Measurements from ENCODE around the gene ARHGAP10. TPM values are rescaled to one million over a fixed set of nuclear protein-coding genes. Genes with fewer than 3 reads are reported as not detected.

The ARHGAP10 gene
- total and polyA plus RNA-seq, 9 donors = 26.9 to 41.6 (median 33.0) TPM

- H3K27ac ChIP-seq (ENCODE audit: low read length) = no peak overlapping the region
- H3K9me3 ChIP-seq (replicated peaks; ENCODE audit: control insufficient read depth, low read depth, low read length) = no peaks in the 10 kb centered on the region
- no peak overlapping the region for H3K4me3 ChIP-seq (ENCODE audit: low read length)
- no peaks in the 10 kb centered on the region for H3K36me3 ChIP-seq (ENCODE audit: control insufficient read depth, insufficient read depth, low read length)
- WGBS (ENCODE audit: insufficient coverage) = 88% methylated on average over 7 of the region's 7 CpGs
- H3K27me3 ChIP-seq (ENCODE audit: control insufficient read depth, insufficient read depth, low read length) = no peaks in the 10 kb centered on the region
- H3K4me1 ChIP-seq (ENCODE audit: control insufficient read depth, insufficient read depth, low read length) = peaks cover 28% of the 10 kb centered on the region
- no peak for DNase-seq
These were observed 47.1 kb downstream of the ARHGAP10 start for GRCh38 chr4:147778942-147779341.

- no peak overlapping the region for H3K27ac ChIP-seq (ENCODE audit: low read length)
- H3K9me3 ChIP-seq (replicated peaks; ENCODE audit: control insufficient read depth, low read depth, low read length) = no peaks in the 10 kb centered on the region
- H3K4me3 ChIP-seq (ENCODE audit: low read length) = no peak overlapping the region
- no peaks in the 10 kb centered on the region for H3K36me3 ChIP-seq (ENCODE audit: control insufficient read depth, insufficient read depth, low read length)
- no peaks in the 10 kb centered on the region for H3K27me3 ChIP-seq (ENCODE audit: control insufficient read depth, insufficient read depth, low read length)
- H3K4me1 ChIP-seq (ENCODE audit: control insufficient read depth, insufficient read depth, low read length) = peaks cover 25% of the 10 kb centered on the region
- DNase-seq = no peak
These were observed 47.6 kb downstream of the ARHGAP10 start for GRCh38 chr4:147779451-147779850.

GRCh38 chr4:147780137-147780777 lies 48.4 kb downstream of the ARHGAP10 start:
- 74% methylated on average over 2 of the region's 7 CpGs for WGBS (ENCODE audit: insufficient coverage)
- Histone ChIP-seq H3K9me3 (replicated peaks; ENCODE audit: control insufficient read depth, low read depth, low read length) (no peaks in the 10 kb centered on the region), H3K27ac (ENCODE audit: low read length) (no peak overlapping the region), H3K4me3 (ENCODE audit: low read length) (no peak overlapping the region), H3K27me3 (ENCODE audit: control insufficient read depth, insufficient read depth, low read length) (no peaks in the 10 kb centered on the region), H3K4me1 (ENCODE audit: control insufficient read depth, insufficient read depth, low read length) (peaks cover 19% of the 10 kb centered on the region), H3K36me3 (ENCODE audit: control insufficient read depth, insufficient read depth, low read length) (no peaks in the 10 kb centered on the region)
- peak; percentile 57 for DNase-seq

- Histone ChIP-seq H3K27me3 (ENCODE audit: control insufficient read depth, insufficient read depth, low read length) (no peaks in the 10 kb centered on the region), H3K36me3 (ENCODE audit: control insufficient read depth, insufficient read depth, low read length) (no peaks in the 10 kb centered on the region), H3K9me3 (replicated peaks; ENCODE audit: control insufficient read depth, low read depth, low read length) (no peaks in the 10 kb centered on the region), H3K27ac (ENCODE audit: low read length) (peak overlapping the region; percentile 74), H3K4me1 (ENCODE audit: control insufficient read depth, insufficient read depth, low read length) (peaks cover 22% of the 10 kb centered on the region), H3K4me3 (ENCODE audit: low read length) (no peak overlapping the region)
- DNase-seq = peak; percentile 42
- WGBS (ENCODE audit: insufficient coverage) = 53% methylated on average over 6 of the region's 7 CpGs
These were observed 50.3 kb downstream of the ARHGAP10 start for GRCh38 chr4:147782087-147782781.

- Histone ChIP-seq H3K36me3 (ENCODE audit: control insufficient read depth, insufficient read depth, low read length) (no peaks in the 10 kb centered on the region), H3K9me3 (replicated peaks; ENCODE audit: control insufficient read depth, low read depth, low read length) (no peaks in the 10 kb centered on the region), H3K4me1 (ENCODE audit: control insufficient read depth, insufficient read depth, low read length) (peaks cover 37% of the 10 kb centered on the region), H3K27me3 (ENCODE audit: control insufficient read depth, insufficient read depth, low read length) (no peaks in the 10 kb centered on the region), H3K27ac (ENCODE audit: low read length) (peak overlapping the region; percentile 83), H3K4me3 (ENCODE audit: low read length) (no peak overlapping the region)
- no CpG with 5 or more reads among the region's 2 CpGs for WGBS (ENCODE audit: insufficient coverage)
- no peak for DNase-seq
These were observed 53.2 kb downstream of the ARHGAP10 start for GRCh38 chr4:147785129-147785528.

GRCh38 chr4:147786031-147786430 lies 54.1 kb downstream of the ARHGAP10 start:
- Histone ChIP-seq H3K9me3 (replicated peaks; ENCODE audit: control insufficient read depth, low read depth, low read length) (no peaks in the 10 kb centered on the region), H3K36me3 (ENCODE audit: control insufficient read depth, insufficient read depth, low read length) (no peaks in the 10 kb centered on the region), H3K27me3 (ENCODE audit: control insufficient read depth, insufficient read depth, low read length) (no peaks in the 10 kb centered on the region), H3K4me3 (ENCODE audit: low read length) (no peak overlapping the region), H3K27ac (ENCODE audit: low read length) (peak overlapping the region; percentile 83), H3K4me1 (ENCODE audit: control insufficient read depth, insufficient read depth, low read length) (peaks cover 35% of the 10 kb centered on the region)
- DNase-seq = peak; percentile 84
- 33% methylated on average over 1 of the region's 2 CpGs for WGBS (ENCODE audit: insufficient coverage)

- Histone ChIP-seq H3K27ac (ENCODE audit: low read length) (peak overlapping the region; percentile 83), H3K27me3 (ENCODE audit: control insufficient read depth, insufficient read depth, low read length) (no peaks in the 10 kb centered on the region), H3K9me3 (replicated peaks; ENCODE audit: control insufficient read depth, low read depth, low read length) (no peaks in the 10 kb centered on the region), H3K36me3 (ENCODE audit: control insufficient read depth, insufficient read depth, low read length) (no peaks in the 10 kb centered on the region), H3K4me3 (ENCODE audit: low read length) (no peak overlapping the region), H3K4me1 (ENCODE audit: control insufficient read depth, insufficient read depth, low read length) (peaks cover 35% of the 10 kb centered on the region)
- WGBS (ENCODE audit: insufficient coverage) = 80% methylated on average over 1 of the region's 2 CpGs
- DNase-seq = no peak
These were observed 54.6 kb downstream of the ARHGAP10 start for GRCh38 chr4:147786531-147786930.

- peaks cover 40% of the 10 kb centered on the region for H3K4me1 ChIP-seq (ENCODE audit: control insufficient read depth, insufficient read depth, low read length)
- no peaks in the 10 kb centered on the region for H3K27me3 ChIP-seq (ENCODE audit: control insufficient read depth, insufficient read depth, low read length)
- no peaks in the 10 kb centered on the region for H3K36me3 ChIP-seq (ENCODE audit: control insufficient read depth, insufficient read depth, low read length)
- no peaks in the 10 kb centered on the region for H3K9me3 ChIP-seq (replicated peaks; ENCODE audit: control insufficient read depth, low read depth, low read length)
- peak overlapping the region; percentile 83 for H3K27ac ChIP-seq (ENCODE audit: low read length)
- DNase-seq = peak; percentile 67
- no peak overlapping the region for H3K4me3 ChIP-seq (ENCODE audit: low read length)
- WGBS (ENCODE audit: insufficient coverage) = 38% methylated on average over 2 of the region's 2 CpGs
These were observed 55.3 kb downstream of the ARHGAP10 start for GRCh38 chr4:147787204-147787603.

- peak; percentile 96 for DNase-seq
- Histone ChIP-seq H3K4me3 (ENCODE audit: low read length) (no peak overlapping the region), H3K4me1 (ENCODE audit: control insufficient read depth, insufficient read depth, low read length) (peaks cover 44% of the 10 kb centered on the region), H3K27ac (ENCODE audit: low read length) (peak overlapping the region; percentile 87), H3K27me3 (ENCODE audit: control insufficient read depth, insufficient read depth, low read length) (no peaks in the 10 kb centered on the region), H3K9me3 (replicated peaks; ENCODE audit: control insufficient read depth, low read depth, low read length) (no peaks in the 10 kb centered on the region), H3K36me3 (ENCODE audit: control insufficient read depth, insufficient read depth, low read length) (no peaks in the 10 kb centered on the region)
- no CpG with 5 or more reads among the region's 3 CpGs for WGBS (ENCODE audit: insufficient coverage)
These were observed 56.9 kb downstream of the ARHGAP10 start for GRCh38 chr4:147788791-147789190.

- peak overlapping the region; percentile 87 for H3K27ac ChIP-seq (ENCODE audit: low read length)
- no peaks in the 10 kb centered on the region for H3K27me3 ChIP-seq (ENCODE audit: control insufficient read depth, insufficient read depth, low read length)
- no peaks in the 10 kb centered on the region for H3K36me3 ChIP-seq (ENCODE audit: control insufficient read depth, insufficient read depth, low read length)
- no peaks in the 10 kb centered on the region for H3K9me3 ChIP-seq (replicated peaks; ENCODE audit: control insufficient read depth, low read depth, low read length)
- peak; percentile 73 for DNase-seq
- H3K4me1 ChIP-seq (ENCODE audit: control insufficient read depth, insufficient read depth, low read length) = peaks cover 45% of the 10 kb centered on the region
- WGBS (ENCODE audit: insufficient coverage) = no CpG with 5 or more reads among the region's 2 CpGs
- H3K4me3 ChIP-seq (ENCODE audit: low read length) = no peak overlapping the region
These were observed 57.7 kb downstream of the ARHGAP10 start for GRCh38 chr4:147789596-147789995.
